Inflammatory macrophage (primary cell): ENCODE data around the gene RHEB.

Source experiments
- DNase-seq, 2 donors: peaks; one replicate each; pipeline ENCODE4 v3.0.0-alpha.2; 2020 to 2022

RHEB gene

GRCh38 chr7:151503902-151504714 lies 15.6 kb downstream of the RHEB start:
- peak; percentile 86 to 88 for DNase-seq

GRCh38 chr7:151501676-151502075 lies 18.0 kb downstream of the RHEB start:
- no peak for DNase-seq

GRCh38 chr7:151498495-151498894 lies 21.2 kb downstream of the RHEB start:
- no peak for DNase-seq

- no peak for DNase-seq
Measured at GRCh38 chr7:151497306-151497871, 22.3 kb downstream of the RHEB start.

- DNase-seq = no peak
Measured at GRCh38 chr7:151495360-151495759, 24.3 kb downstream of the RHEB start.

DNA sequence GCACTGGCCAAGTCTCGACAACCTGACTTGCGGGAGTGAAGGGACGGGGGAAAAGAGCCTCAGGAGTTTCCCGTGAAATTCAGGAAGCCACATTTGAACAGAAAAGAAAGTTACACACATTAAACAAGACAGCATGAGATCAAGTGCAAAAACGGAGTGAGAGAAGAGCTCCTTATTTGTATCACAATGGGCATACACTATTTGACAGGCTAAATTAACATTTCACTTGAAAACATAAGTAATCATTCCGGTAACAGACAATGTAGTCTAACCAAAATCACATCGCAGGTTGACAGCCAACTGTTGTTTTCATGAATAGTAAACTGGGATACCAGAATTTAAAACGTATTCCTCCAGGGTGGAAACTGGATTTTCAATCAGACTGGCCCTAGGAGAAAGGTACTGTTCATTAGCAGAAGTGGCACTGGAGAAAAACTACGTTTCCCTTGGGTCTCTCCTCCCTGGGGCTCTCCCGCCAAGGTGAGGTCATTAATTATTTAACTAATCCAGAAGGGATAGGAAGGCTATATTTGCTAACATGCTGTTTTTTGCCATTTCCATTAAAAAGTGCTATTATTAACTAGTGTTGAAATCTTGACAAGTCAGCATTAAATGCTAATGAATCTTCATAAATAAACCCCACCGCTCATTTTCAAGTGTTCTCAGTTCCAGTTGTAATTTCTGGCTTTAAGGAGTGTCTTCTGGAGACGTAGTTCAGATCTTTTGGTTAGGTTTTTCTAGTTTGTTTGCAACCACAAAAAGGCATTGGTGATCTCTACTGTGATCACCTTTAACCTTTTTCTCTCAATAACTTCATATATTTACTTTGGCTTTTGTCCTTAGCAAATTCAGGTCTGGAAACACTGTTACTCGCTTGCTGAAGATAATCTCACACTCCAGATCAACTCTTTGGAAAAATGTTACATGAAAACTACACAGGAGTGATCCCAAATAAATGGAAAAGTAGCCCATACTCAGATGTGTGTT lies 25.1 kb downstream of the RHEB start:
- no peak for DNase-seq

DNA sequence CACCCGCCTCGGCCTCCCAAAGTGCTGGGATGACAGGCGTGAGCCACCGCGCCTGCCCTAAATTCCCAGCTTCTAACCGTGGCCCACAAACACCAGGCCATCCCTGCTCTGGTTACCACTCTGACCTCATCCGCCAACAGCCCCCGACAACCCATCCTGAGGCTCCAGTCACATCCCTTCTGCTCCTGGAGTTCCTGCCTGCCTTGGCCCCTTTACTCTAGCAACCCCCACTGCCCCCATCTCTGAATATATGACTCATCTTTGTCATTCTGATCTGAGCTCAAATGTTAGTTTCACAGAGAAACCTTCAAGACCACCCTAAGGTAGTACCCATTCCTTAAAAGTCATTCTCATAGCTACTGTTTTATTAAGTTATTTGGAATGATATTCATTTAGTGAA lies 26.6 kb downstream of the RHEB start:
- DNase-seq = no peak

- peak; percentile 24 to 26 for DNase-seq
Measured at GRCh38 chr7:151491859-151492258, 27.8 kb downstream of the RHEB start.

DNA sequence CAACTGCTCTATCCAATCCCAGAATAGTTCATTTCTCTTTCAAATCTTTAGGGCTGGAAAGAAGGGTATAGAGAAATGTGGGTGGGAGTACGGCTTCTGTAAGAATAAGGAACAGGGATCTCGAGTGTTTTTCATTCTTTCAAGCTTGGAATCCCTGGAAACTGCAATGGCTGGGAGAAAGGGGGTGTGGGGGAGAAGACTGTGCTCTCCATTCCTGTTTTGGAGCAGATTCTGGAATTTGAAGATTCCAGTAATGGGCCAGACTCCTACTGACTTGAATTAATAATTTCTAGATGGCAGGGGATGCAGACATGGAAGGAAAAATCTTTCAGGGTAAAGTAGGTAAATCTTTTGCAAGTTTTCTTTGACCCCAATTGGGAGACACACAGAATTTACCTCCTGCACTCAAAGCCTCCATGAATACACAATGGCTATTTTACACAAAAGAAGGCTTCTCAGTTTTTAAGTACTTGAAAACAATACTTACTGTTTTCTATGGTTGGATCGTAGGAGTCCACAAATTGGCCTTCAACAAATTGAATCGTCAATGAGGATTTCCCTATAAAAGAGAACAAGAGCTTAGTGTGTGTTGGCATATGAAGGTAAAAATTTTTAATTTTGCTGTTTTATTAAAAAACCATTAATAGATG lies 29.1 kb downstream of the RHEB start:
- DNase-seq = no peak

- DNase-seq = no peak
Measured at GRCh38 chr7:151489498-151489897, 30.2 kb downstream of the RHEB start.

DNA sequence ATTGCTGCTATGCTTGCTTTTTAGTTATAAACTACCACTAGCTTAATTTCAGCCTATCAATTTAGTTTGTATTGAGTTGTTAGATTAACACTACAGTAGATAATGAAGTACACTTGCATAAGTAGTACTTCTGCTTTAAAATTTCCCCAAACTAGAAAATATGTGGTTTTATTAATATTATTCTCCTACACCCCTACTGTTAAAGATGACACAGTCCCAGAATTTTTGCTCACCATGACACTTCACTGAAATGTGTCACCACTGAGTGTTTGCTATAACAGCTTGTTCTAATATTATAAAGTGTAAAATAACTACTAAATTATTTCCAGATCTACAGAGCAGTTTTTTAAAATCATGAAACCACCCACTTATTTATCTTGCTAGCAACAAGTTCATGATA lies 31.6 kb downstream of the RHEB start:
- no peak for DNase-seq

DNA sequence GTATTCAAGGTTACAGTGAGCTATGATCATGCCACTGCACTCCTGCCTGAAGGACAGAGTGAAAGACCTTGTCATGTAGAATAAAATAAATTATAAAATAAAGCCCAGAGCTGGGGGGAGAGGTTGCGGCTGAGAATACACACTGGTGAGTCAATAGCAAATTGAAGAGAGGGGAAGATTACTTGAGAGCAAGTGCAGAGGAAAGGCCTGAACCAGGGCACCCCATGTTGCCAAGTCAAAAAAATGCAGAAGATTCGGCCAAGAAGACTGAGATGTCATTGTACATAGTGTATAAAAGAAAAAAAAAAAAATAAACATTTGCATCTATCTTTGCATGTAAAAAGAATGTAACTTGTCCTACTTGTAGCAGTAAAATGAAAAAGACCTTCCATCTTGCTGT lies 32.5 kb downstream of the RHEB start:
- no peak for DNase-seq

- no peak for DNase-seq
Measured at GRCh38 chr7:151486074-151486473, 33.6 kb downstream of the RHEB start.

DNA sequence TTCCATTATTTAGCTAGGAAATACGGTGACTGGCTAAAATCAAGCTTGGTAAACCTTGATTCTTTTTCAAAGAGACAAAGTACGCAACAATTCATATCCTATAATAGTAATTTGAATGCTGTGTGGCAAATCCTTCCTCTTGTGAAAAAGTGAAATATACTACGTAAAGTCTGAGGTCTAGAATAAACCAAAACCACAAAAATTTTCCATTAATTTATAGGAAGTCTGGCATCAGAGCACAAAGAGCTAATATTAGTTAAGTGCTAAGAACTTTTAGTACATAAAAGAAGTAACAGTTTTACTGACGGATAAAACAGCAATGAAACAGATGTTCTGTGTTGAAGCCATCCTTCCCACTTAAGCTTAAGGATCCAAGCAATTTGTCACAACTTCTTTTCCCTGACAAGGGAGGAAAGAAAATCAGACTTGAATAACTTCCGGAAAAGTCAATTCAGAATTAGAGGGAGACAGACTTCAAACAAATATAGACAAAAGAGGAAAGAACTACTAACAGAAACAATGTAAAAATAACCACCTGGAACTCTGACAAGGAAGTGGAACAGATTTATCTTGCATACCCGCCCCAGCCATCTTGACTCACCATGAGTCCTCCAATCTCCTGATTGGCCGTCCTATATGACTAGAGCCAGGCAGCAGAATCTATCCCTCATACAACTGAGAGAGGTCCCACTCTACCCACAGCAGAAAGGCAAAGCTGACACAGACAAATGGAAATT lies 34.6 kb downstream of the RHEB start:
- peak; percentile 29 to 46 for DNase-seq

GRCh38 chr7:151483711-151483983 lies 36.0 kb downstream of the RHEB start:
- no peak for DNase-seq

- no peak for DNase-seq
Measured at GRCh38 chr7:151482883-151483710, 36.6 kb downstream of the RHEB start.

DNA sequence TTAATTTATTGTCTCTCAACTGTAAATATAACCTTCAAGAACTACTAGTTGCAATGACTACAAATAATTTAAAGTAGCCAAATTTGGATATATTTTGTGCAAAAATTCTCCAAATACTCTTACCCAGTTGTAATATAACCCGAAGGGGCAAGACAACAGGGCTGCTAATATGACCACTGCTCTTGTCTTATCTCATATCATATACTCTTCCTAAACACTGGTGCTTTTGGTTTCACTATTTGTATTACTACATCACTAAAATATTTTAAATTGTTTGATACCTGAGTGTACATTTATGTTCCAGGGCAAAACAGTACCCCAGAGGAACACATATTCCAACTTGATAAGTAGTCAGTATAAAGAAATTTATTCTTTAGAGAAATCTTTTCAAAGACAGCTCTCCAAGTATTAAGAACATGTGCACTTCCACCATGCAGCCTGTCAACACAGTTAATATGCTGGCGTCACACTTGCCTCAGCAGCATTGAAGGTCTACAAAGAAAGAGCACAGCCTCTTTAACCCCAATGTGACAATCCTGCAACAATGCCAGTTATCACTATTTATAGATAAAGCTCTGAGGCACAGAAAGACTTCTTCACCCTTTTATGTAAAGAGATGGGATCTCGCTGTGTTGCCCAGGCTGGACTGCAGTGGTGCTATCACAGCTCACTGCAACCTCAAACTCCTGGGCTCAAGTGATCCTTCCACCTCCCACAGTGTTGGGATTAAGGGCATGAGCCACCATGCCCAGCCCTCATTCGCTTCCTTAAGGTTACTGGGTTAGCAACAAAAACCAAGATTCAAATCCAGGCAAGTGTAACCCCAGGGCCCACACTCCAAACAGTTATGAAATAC lies 37.8 kb downstream of the RHEB start:
- DNase-seq = peak in 1 of 2 donors; percentile 12

- no peak for DNase-seq
Measured at GRCh38 chr7:151477867-151478266, 41.8 kb downstream of the RHEB start.

GRCh38 chr7:151472644-151473380 lies 46.9 kb downstream of the RHEB start:
- DNase-seq = no peak

GRCh38 chr7:151470711-151471110 lies 49.0 kb downstream of the RHEB start:
- no peak for DNase-seq
